Neural progenitor cell (in vitro differentiated cells): ENCODE data around the gene RAB5B. TPM values are rescaled to one million over a fixed set of nuclear protein-coding genes. Genes with fewer than 3 reads are reported as not detected.
"Not testable (repeated sequence)": the region's sequence is repeated elsewhere in the genome, so short reads cannot be mapped to it uniquely, and the experiment has no call there.

Source experiments
- DNase-seq: peaks from one replicate; pipeline ENCODE4 v3.0.0-alpha.2; 2016; ENCODE audit warnings: low spot score
- H2AFZ ChIP-seq: fragments of 200-600 bp; sonication (generic); replicated peaks from 2 replicates; pipeline ENCODE4 v1.6.1; 2016; ENCODE audit warnings: antibody characterized with exemption
- H3F3A ChIP-seq: fragments of 200-600 bp; sonication (generic); 2 replicates; pipeline ENCODE4 v1.6.1; 2016; ENCODE audit warnings: antibody characterized with exemption, low read depth
- H3K27ac ChIP-seq: fragments of 200-600 bp; sonication (generic); 2 replicates; pipeline ENCODE4 v1.5.1; 2016; ENCODE audit warnings: mild to moderate bottlenecking
- H3K27me3 ChIP-seq: fragments of 200-600 bp; sonication (generic); 2 replicates; pipeline ENCODE4 v1.6.1; 2016; ENCODE audit warnings: mild to moderate bottlenecking, moderate library complexity
- H3K36me3 ChIP-seq: fragments of 200-600 bp; sonication (generic); 2 replicates; pipeline ENCODE4 v1.5.1; 2016
- H3K4me1 ChIP-seq: fragments of 200-600 bp; sonication (generic); 2 replicates; pipeline ENCODE4 v1.6.1; 2016; ENCODE audit warnings: mixed run types
- H3K4me2 ChIP-seq: fragments of 200-600 bp; sonication (generic); 2 replicates; pipeline ENCODE4 v1.6.1; 2016
- H3K4me3 ChIP-seq: fragments of 200-600 bp; sonication (generic); 2 replicates; pipeline ENCODE4 v1.5.1; 2016
- H3K79me2 ChIP-seq: fragments of 200-600 bp; sonication (generic); 2 replicates; pipeline ENCODE4 v1.6.1; 2016; ENCODE audit warnings: low read depth
- H3K9ac ChIP-seq: fragments of 200-600 bp; sonication (generic); 2 replicates; pipeline ENCODE4 v1.6.1; 2016
- H3K9me3 ChIP-seq: fragments of 200-600 bp; sonication (generic); 2 replicates; pipeline ENCODE4 v1.5.1; 2016; ENCODE audit warnings: low read depth
- H4K20me1 ChIP-seq: fragments of 200-600 bp; sonication (generic); 2 replicates; pipeline ENCODE4 v1.6.1; 2016; ENCODE audit warnings: low read depth
- H3K27ac Mint-ChIP-seq: 3 replicates; pipeline ENCODE4 v1.8.0; 2021; ENCODE audit warnings: mixed read lengths
- H3K27me3 Mint-ChIP-seq: 2 replicates; pipeline ENCODE4 v1.8.0; 2022; ENCODE audit warnings: low read depth, mild to moderate bottlenecking, inconsistent platforms, moderate library complexity, mixed read lengths; ENCODE audit not compliant: insufficient read depth
- H3K36me3 Mint-ChIP-seq: 3 replicates; pipeline ENCODE4 v1.8.0; 2021; ENCODE audit warnings: mixed read lengths
- H3K4me1 Mint-ChIP-seq: 3 replicates; pipeline ENCODE4 v1.8.0; 2021; ENCODE audit warnings: mixed read lengths
- H3K4me3 Mint-ChIP-seq: 3 replicates; pipeline ENCODE4 v1.8.0; 2021; ENCODE audit warnings: mild to moderate bottlenecking, moderate library complexity, mixed read lengths
- H3K9me3 Mint-ChIP-seq: 3 replicates; pipeline ENCODE4 v1.8.0; 2020; ENCODE audit warnings: mixed read lengths
- CTCF ChIP-seq: fragments of 200-600 bp; sonication (generic); IDR thresholded peaks from 2 replicates; pipeline ENCODE4 v1.5.1; 2017; ENCODE audit warnings: antibody characterized with exemption, mild to moderate bottlenecking
- EZH2 ChIP-seq: fragments of 200-600 bp; sonication (generic); IDR thresholded peaks from 2 replicates; pipeline ENCODE4 v1.6.1; 2017; ENCODE audit warnings: antibody characterized with exemption, mild to moderate bottlenecking, moderate library complexity
- EZH2phosphoT487 ChIP-seq: fragments of 200-600 bp; sonication (generic); IDR thresholded peaks from 2 replicates; pipeline ENCODE4 v1.6.1; 2017; ENCODE audit warnings: antibody characterized with exemption
- total RNA-seq: library from RNA; depleted of rRNA; stranded (reverse); fragments of >200 nt; gene quantifications from 2 replicates; pipeline ENCODE4 v1.2.3, GENCODE V29; 2015; ENCODE audit warnings: low replicate concordance

Gene RAB5B
- total RNA-seq, 1 donor from 2014 or later, result 62.9 TPM

DNA sequence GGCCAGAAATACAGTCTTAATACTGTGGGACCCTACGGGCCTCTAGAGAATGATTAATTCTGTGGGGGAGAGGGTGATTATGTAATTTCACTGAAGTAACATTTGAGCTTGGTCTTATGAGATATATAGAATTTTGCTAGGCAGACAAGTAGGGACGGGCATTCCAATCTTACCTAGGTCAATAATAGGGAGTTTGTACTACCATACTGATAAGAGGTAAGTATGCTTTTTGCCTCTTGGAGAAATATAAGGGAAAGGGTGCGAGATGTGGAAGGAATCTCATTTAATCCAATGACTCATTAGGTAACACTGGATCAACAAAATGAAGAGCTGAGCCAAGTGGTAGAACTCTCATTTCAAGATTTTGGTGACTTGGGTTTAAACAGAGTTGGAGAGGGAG is 5.2 kb downstream of the RAB5B start:
- Histone ChIP-seq H3K4me3 (no peak overlapping the region), H3K4me1 (peaks cover 6% of the 10 kb centered on the region), H4K20me1 (peaks cover 28% of the 10 kb centered on the region), H3K27me3 (no peaks in the 10 kb centered on the region), H3K9ac (no peak overlapping the region), H3K27ac (no peak overlapping the region), H3K4me2 (no peak overlapping the region), H3F3A (peaks cover 14% of the 10 kb centered on the region), H3K9me3 (no peaks in the 10 kb centered on the region), H2AFZ (no peak overlapping the region), H3K79me2 (peaks cover 77% of the 10 kb centered on the region), H3K36me3 (no peaks in the 10 kb centered on the region)
- Mint-ChIP-seq H3K4me1 (peaks cover 9% of the 10 kb centered on the region), H3K9me3 (no peaks in the 10 kb centered on the region), H3K36me3 (peaks cover 32% of the 10 kb centered on the region), H3K27ac (no peak overlapping the region), H3K27me3 (no peaks in the 10 kb centered on the region), H3K4me3 (no peak overlapping the region)
- TF ChIP-seq EZH2 (no peak), EZH2phosphoT487 (no peak), CTCF (no peak)
- DNase-seq, result no peak

GRCh38 chr12:55981882-55982281 is 8.0 kb downstream of the RAB5B start:
- H3K27ac Mint-ChIP-seq, H3K9me3 Mint-ChIP-seq, H3K4me3 ChIP-seq, H3K4me1 ChIP-seq, H3K27ac ChIP-seq, H3K9me3 ChIP-seq, H3F3A ChIP-seq, DNase-seq, H3K27me3 Mint-ChIP-seq, H3K36me3 ChIP-seq, H3K9ac ChIP-seq, H3K4me3 Mint-ChIP-seq, H3K4me1 Mint-ChIP-seq, H3K27me3 ChIP-seq, H2AFZ ChIP-seq, H3K4me2 ChIP-seq: not testable (repeated sequence)
- peaks cover 49% of the 10 kb centered on the region for H3K79me2 ChIP-seq
- H3K36me3 Mint-ChIP-seq, result peaks cover 39% of the 10 kb centered on the region
- H4K20me1 ChIP-seq, result peaks cover 31% of the 10 kb centered on the region

DNA sequence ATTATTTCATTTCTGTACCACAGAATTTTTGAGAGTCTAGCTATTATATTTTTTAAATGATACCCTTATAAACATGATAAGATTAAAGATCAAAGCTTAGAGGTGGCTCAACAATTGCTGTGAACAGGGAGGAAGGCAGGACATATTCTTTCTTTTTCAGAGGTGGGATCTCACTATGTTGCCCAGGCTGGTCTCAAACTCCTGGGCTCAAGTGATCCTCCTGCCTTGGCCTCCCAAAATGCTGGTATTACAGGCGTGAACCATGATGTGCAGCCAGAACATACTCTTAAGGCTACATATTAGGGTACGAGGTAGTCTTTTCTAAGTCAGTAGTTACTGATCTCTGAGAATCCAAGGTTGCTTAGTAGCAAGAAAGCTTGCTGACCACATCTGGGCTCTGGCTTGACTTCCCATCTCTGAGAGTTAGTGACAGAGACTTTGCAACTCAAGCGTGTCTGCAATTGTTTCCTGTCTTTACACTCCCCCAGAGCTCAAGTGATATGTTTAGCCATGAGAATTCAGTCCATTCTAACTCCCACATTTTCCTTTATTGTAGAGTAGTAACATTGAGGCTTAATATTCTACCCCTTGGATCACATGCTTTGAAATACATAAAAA is 8.6 kb downstream of the RAB5B start:
- Histone ChIP-seq H3F3A (no peaks in the 10 kb centered on the region), H3K9me3 (no peaks in the 10 kb centered on the region), H3K9ac (no peak overlapping the region), H3K4me1 (no peaks in the 10 kb centered on the region), H3K4me2 (no peak overlapping the region), H3K4me3 (no peak overlapping the region), H3K27ac (no peak overlapping the region), H3K79me2 (peaks cover 44% of the 10 kb centered on the region), H2AFZ (no peak overlapping the region), H4K20me1 (peaks cover 27% of the 10 kb centered on the region), H3K36me3 (no peaks in the 10 kb centered on the region), H3K27me3 (no peaks in the 10 kb centered on the region)
- no peak for DNase-seq
- H3K4me3 Mint-ChIP-seq, result no peak overlapping the region
- no peaks in the 10 kb centered on the region for H3K27me3 Mint-ChIP-seq
- peaks cover 37% of the 10 kb centered on the region for H3K36me3 Mint-ChIP-seq
- no peak overlapping the region for H3K27ac Mint-ChIP-seq
- TF ChIP-seq CTCF, result no peak
- no peak for TF ChIP-seq EZH2
- no peak for TF ChIP-seq EZH2phosphoT487
- H3K4me1 Mint-ChIP-seq, result no peaks in the 10 kb centered on the region
- H3K9me3 Mint-ChIP-seq, result no peaks in the 10 kb centered on the region

- H3K27ac Mint-ChIP-seq, result no peak overlapping the region
- DNase-seq, result no peak
- H3K4me3 ChIP-seq, result no peak overlapping the region
- no peaks in the 10 kb centered on the region for H3K27me3 ChIP-seq
- TF ChIP-seq EZH2 (no peak), CTCF (no peak), EZH2phosphoT487 (no peak)
- H3K9ac ChIP-seq, result no peak overlapping the region
- no peaks in the 10 kb centered on the region for H3F3A ChIP-seq
- no peak overlapping the region for H3K4me2 ChIP-seq
- H3K36me3 Mint-ChIP-seq, result peaks cover 35% of the 10 kb centered on the region
- no peak overlapping the region for H3K4me3 Mint-ChIP-seq
- H3K79me2 ChIP-seq, result peaks cover 35% of the 10 kb centered on the region
- no peak overlapping the region for H2AFZ ChIP-seq
- H3K9me3 ChIP-seq, result no peaks in the 10 kb centered on the region
- H3K4me1 Mint-ChIP-seq, result no peaks in the 10 kb centered on the region
- H3K27ac ChIP-seq, result no peak overlapping the region
- H3K9me3 Mint-ChIP-seq, result no peaks in the 10 kb centered on the region
- H4K20me1 ChIP-seq, result peaks cover 25% of the 10 kb centered on the region
- H3K4me1 ChIP-seq, result no peaks in the 10 kb centered on the region
- H3K36me3 ChIP-seq, result no peaks in the 10 kb centered on the region
- no peaks in the 10 kb centered on the region for H3K27me3 Mint-ChIP-seq
These were observed 9.5 kb downstream of the RAB5B start for GRCh38 chr12:55983232-55983842.
